HG03060 (cell line): ENCODE data around the gene SLC5A9.

Source experiments
- ATAC-seq: cut with Tn5 transposase; IDR thresholded peaks from one replicate; pipeline ENCODE4 v1.9.1; 2021; ENCODE audit warnings: low read depth, moderate number of reproducible peaks; ENCODE audit not compliant: unreplicated experiment

Gene SLC5A9

GRCh38 chr1:48294656-48295055 lies 72.1 kb downstream of the SLC5A9 start:
- ATAC-seq: no peak
